Uterus (tissue), 2 donors: ENCODE data around the gene GTSF1L.

ENCODE experiments used
- POLR2A ChIP-seq, 2 donors: fragments of 450-650 bp; IDR thresholded peaks; one replicate each; pipeline ENCODE4 v1.6.1; 2016; ENCODE audit warnings: antibody characterized with exemption in 2 of 2, mild to moderate bottlenecking in 1 of 2, moderate library complexity in 1 of 2
- TF ChIP-seq, protein P1 (sequence below), 4 experiments: fragments of 200-600 bp in 2 of 4; fragments of 450-650 bp in 2 of 4; sonication (generic) in 2 of 4; IDR thresholded peaks; one replicate each; pipeline ENCODE4 v1.5.1; 2016 to 2019; ENCODE audit warnings: antibody characterized with exemption in 4 of 4, mild to moderate bottlenecking in 2 of 4, moderate library complexity in 1 of 4

DNA sequence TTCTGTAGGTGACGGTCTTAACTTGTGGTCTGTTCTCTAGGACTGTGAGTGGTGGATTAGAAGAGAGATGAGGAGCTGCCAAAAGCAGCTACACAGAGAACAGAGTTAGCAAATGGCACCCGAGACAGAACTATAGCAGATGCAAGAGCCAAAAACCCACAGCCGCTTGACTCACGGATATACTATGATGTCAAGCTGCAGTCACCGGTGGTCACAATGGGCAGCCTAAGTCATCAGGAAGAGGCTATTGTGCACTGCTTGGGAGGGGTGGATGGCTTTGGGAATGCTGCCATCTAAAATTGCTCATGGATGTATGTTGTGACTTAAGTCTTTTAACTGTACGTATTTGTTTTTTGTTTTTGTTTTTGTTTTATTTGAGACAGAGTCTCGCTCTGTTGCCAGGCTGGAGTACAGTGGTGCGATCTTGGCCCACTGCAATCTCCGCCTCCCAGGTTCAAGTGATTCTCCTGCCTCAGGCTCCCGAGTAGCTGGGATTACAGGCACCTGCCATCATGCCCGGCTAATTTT lies at the start of gene GTSF1L:
- TF ChIP-seq, protein P1, sequence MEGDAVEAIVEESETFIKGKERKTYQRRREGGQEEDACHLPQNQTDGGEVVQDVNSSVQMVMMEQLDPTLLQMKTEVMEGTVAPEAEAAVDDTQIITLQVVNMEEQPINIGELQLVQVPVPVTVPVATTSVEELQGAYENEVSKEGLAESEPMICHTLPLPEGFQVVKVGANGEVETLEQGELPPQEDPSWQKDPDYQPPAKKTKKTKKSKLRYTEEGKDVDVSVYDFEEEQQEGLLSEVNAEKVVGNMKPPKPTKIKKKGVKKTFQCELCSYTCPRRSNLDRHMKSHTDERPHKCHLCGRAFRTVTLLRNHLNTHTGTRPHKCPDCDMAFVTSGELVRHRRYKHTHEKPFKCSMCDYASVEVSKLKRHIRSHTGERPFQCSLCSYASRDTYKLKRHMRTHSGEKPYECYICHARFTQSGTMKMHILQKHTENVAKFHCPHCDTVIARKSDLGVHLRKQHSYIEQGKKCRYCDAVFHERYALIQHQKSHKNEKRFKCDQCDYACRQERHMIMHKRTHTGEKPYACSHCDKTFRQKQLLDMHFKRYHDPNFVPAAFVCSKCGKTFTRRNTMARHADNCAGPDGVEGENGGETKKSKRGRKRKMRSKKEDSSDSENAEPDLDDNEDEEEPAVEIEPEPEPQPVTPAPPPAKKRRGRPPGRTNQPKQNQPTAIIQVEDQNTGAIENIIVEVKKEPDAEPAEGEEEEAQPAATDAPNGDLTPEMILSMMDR (IDR thresholded peaks at IDR 0.05), result no peak
- TF ChIP-seq POLR2A (IDR thresholded peaks at IDR 0.05), result no peak
